Hepatocyte (in vitro differentiated cells): ENCODE results near the gene DTX3. TPM values are rescaled to one million over a fixed set of nuclear protein-coding genes. Genes with fewer than 3 reads are reported as not detected.
"Not testable (repeated sequence)": the region's sequence is repeated elsewhere in the genome, so short reads cannot be mapped to it uniquely, and the experiment has no call there.

Experiments
- DNase-seq: peaks from one replicate; pipeline ENCODE4 v3.0.0-alpha.2; 2016; ENCODE audit warnings: low spot score
- H2AFZ ChIP-seq: fragments of 200-600 bp; sonication (generic); 2 replicates; pipeline ENCODE4 v1.6.0; 2016; ENCODE audit warnings: antibody characterized with exemption, mild to moderate bottlenecking
- H3K27ac ChIP-seq: fragments of 200-600 bp; sonication (generic); 2 replicates; pipeline ENCODE4 v1.5.1; 2016; ENCODE audit warnings: mild to moderate bottlenecking
- H3K27me3 ChIP-seq: fragments of 200-600 bp; sonication (generic); 2 replicates; pipeline ENCODE4 v1.6.1; 2016
- H3K36me3 ChIP-seq: fragments of 200-600 bp; sonication (generic); replicated peaks from 2 replicates; pipeline ENCODE4 v1.5.1; 2016; ENCODE audit warnings: low read depth; ENCODE audit not compliant: insufficient read depth
- H3K4me1 ChIP-seq: fragments of 200-600 bp; sonication (generic); 2 replicates; pipeline ENCODE4 v1.5.1; 2016; ENCODE audit warnings: mild to moderate bottlenecking, moderate library complexity; ENCODE audit not compliant: insufficient read depth
- H3K4me2 ChIP-seq: fragments of 200-600 bp; sonication (generic); 2 replicates; pipeline ENCODE4 v1.6.0; 2016
- H3K4me3 ChIP-seq: fragments of 200-600 bp; sonication (generic); 2 replicates; pipeline ENCODE4 v1.5.1; 2016; ENCODE audit warnings: mild to moderate bottlenecking
- H3K79me2 ChIP-seq: fragments of 200-600 bp; sonication (generic); 2 replicates; pipeline ENCODE4 v1.6.0; 2017; ENCODE audit warnings: mild to moderate bottlenecking
- H3K9me2 ChIP-seq: fragments of 200-600 bp; sonication (generic); replicated peaks from 2 replicates; pipeline ENCODE4 v1.6.0; 2017; ENCODE audit warnings: mild to moderate bottlenecking; ENCODE audit not compliant: insufficient read depth
- H3K9me3 ChIP-seq: fragments of 200-600 bp; sonication (generic); 2 replicates; pipeline ENCODE4 v1.5.1; 2016; ENCODE audit warnings: low read depth, mild to moderate bottlenecking
- H4K20me1 ChIP-seq: fragments of 200-600 bp; sonication (generic); 2 replicates; pipeline ENCODE4 v1.6.0; 2016; ENCODE audit warnings: mild to moderate bottlenecking; ENCODE audit not compliant: insufficient read depth, poor library complexity, severe bottlenecking
- EZH2 ChIP-seq: fragments of 200-600 bp; sonication (generic); IDR thresholded peaks from 2 replicates; pipeline ENCODE4 v1.6.1; 2016; ENCODE audit warnings: antibody characterized with exemption, mild to moderate bottlenecking, borderline replicate concordance
- EZH2phosphoT487 ChIP-seq: fragments of 200-600 bp; sonication (generic); IDR thresholded peaks from one replicate; pipeline ENCODE4 v1.6.1; 2018; ENCODE audit warnings: antibody characterized with exemption, mild to moderate bottlenecking, low read depth, moderate library complexity; ENCODE audit not compliant: unreplicated experiment, severe bottlenecking
- WGBS: methylation state at CpG from one replicate; pipeline ENCODE4 v1.1.6; 2016; ENCODE audit warnings: low lambda C conversion rate; ENCODE audit errors: missing lambda C conversion rate; 5-methylcytosine and 5-hydroxymethylcytosine counted together
- polyA plus RNA-seq: library from polyadenylated mRNA; unstranded; fragments of >200 nt; fragmentation: Nextera tagmentation; extraction: Ambion mirVana; gene quantifications from 2 replicates; pipeline ENCODE4 v1.2.1, GENCODE V29; 2016
- total RNA-seq: library from RNA; depleted of rRNA; stranded (reverse); fragments of >200 nt; gene quantifications from 2 replicates; pipeline ENCODE4 v1.2.3, GENCODE V29; 2014
- TF ChIP-seq, protein P1 (sequence below): fragments of 200-600 bp; sonication (generic); IDR thresholded peaks from 2 replicates; pipeline ENCODE4 v1.5.1; 2016; ENCODE audit warnings: antibody characterized with exemption, mild to moderate bottlenecking; ENCODE audit not compliant: poor library complexity

Gene DTX3
- total and polyA plus RNA-seq, 2 experiments from 2014 or later, result 19.9 to 31.2 TPM

DNA sequence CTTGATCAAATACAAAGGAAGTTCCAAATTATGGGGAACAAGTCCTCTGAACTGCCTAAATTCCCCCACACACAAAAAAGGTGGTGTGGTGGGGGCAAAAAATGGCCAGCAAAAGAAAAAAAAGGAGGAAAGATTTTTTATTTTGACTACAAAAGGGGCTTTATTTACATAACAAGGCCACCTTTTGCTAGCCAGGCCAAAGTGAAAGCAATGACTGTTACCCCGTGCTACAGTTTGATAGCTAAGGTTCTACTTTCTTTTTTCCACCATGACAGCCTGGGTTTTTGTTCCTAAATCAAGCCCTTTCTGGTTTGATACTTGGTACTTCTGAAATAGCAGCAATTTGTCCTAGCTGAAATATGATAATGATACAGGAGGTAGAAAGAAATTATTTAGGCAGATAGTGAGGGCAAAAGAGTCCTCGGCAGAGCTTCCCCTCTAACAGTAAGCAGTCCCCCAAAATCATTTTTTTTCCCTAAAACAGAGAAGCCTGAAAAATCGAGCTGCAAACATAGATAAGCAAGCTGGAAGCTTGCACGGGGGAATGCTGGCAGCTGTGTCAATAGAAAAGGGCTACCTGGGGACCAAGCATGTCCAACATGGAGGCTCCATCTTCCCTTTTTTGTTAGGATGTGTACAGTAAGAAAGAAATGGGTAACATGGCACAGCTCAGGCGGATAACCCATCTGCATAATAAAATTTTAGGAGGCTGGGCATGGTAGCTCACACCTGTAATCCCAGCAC, 37.2 kb downstream of the DTX3 start:
- H3K4me2 ChIP-seq, result no peak overlapping the region
- no peak overlapping the region for H3K4me3 ChIP-seq
- H3K36me3 ChIP-seq, result no peaks in the 10 kb centered on the region
- H3K79me2 ChIP-seq, result no peaks in the 10 kb centered on the region
- H2AFZ ChIP-seq, result no peak overlapping the region
- no peaks in the 10 kb centered on the region for H4K20me1 ChIP-seq
- H3K27ac ChIP-seq, result no peak overlapping the region
- peaks cover 24% of the 10 kb centered on the region for H3K27me3 ChIP-seq
- 54% methylated on average over 5 of the region's 5 CpGs for WGBS
- no peaks in the 10 kb centered on the region for H3K9me2 ChIP-seq
- no peak for DNase-seq
- H3K9me3 ChIP-seq, result peaks cover 4% of the 10 kb centered on the region
- no peaks in the 10 kb centered on the region for H3K4me1 ChIP-seq
- TF ChIP-seq EZH2, result no peak
- TF ChIP-seq, protein P1, sequence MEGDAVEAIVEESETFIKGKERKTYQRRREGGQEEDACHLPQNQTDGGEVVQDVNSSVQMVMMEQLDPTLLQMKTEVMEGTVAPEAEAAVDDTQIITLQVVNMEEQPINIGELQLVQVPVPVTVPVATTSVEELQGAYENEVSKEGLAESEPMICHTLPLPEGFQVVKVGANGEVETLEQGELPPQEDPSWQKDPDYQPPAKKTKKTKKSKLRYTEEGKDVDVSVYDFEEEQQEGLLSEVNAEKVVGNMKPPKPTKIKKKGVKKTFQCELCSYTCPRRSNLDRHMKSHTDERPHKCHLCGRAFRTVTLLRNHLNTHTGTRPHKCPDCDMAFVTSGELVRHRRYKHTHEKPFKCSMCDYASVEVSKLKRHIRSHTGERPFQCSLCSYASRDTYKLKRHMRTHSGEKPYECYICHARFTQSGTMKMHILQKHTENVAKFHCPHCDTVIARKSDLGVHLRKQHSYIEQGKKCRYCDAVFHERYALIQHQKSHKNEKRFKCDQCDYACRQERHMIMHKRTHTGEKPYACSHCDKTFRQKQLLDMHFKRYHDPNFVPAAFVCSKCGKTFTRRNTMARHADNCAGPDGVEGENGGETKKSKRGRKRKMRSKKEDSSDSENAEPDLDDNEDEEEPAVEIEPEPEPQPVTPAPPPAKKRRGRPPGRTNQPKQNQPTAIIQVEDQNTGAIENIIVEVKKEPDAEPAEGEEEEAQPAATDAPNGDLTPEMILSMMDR, result no peak
- TF ChIP-seq EZH2phosphoT487, result no peak

DNA sequence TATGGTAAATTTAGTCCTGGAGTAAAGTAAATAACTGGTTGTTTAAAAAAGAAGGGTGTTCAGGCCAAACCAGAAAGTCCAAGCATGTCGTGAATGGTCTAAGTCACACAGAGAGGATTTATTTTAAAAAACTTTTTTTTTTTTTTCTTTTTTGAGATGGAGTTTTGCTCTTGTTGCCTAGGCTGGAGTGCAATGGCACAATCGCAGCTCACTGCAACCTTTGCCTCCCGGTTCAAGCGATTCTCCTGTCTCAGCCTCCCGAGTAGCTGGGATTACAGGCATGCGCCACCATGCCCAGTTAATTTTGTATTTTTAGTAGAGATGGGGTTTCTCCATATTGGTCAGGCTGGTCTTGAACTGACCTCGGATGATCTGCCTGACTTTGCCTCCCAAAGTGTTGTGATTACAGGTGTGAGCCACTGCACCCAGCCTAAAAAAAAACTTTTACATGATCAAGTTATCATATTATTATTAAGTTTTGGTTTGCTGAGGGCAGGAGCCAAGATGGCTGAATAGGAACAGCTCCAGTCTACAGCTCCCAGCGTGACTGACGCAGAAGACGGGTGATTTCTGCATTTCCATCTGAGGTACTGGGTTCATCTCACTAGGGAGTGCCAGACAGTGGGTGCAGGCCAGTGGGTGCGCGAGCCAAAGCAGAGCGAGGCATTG, 41.5 kb downstream of the DTX3 start:
- H3K9me3 ChIP-seq, DNase-seq, H3K79me2 ChIP-seq, H3K36me3 ChIP-seq, H3K4me3 ChIP-seq, H2AFZ ChIP-seq, H3K27ac ChIP-seq, H3K9me2 ChIP-seq, H3K4me2 ChIP-seq, H4K20me1 ChIP-seq, H3K27me3 ChIP-seq, H3K4me1 ChIP-seq: not testable (repeated sequence)
- 55% methylated on average over 10 of the region's 13 CpGs for WGBS

DNA sequence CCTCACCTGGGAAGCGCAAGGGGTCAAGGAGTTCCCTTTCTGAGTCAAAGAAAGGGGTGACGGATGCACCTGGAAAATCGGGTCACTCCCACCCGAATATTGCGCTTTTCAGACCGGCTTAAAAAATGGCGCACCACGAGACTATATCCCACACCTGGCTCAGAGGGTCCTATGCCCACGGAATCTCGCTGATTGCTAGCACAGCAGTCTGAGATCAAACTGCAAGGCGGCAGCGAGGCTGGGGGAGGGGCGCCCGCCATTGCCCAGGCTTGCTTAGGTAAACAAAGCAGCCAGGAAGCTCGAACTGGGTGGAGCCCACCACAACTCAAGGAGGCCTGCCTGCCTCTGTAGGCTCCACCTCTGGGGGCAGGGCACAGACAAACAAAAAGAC, 42.0 kb downstream of the DTX3 start:
- H3K27me3 ChIP-seq, H3K4me3 ChIP-seq, H3K4me1 ChIP-seq, H3K27ac ChIP-seq, H3K9me2 ChIP-seq, H4K20me1 ChIP-seq, H3K9me3 ChIP-seq, DNase-seq, H3K36me3 ChIP-seq, H2AFZ ChIP-seq, H3K79me2 ChIP-seq, H3K4me2 ChIP-seq: not testable (repeated sequence)
- WGBS, result 94% methylated on average over 6 of the region's 15 CpGs

DNA sequence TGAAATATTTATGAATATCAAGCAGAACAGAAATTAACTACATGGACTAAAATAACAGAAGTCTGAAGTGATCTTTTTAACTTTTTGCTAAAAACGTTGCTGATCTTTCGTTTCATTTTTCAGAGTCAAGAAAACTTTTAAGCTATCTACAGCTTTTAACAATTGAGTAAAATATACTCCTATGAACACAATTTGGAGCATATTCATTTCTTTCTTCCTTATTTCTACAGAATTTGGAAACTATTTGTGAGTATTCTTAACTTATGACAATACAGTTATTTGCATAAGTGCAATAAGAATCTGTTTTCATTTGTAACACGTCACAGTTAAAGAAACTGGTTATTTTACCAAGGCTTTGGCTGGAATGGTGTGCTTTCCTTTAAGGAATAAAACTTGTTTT, 49.4 kb downstream of the DTX3 start:
- H4K20me1 ChIP-seq, result no peaks in the 10 kb centered on the region
- TF ChIP-seq EZH2phosphoT487 (no peak), EZH2 (no peak)
- TF ChIP-seq, protein P1, result no peak

More for the DNA sequence above, 49.4 kb downstream of the DTX3 start:
- Histone ChIP-seq H3K79me2 (no peaks in the 10 kb centered on the region), H3K27me3 (no peaks in the 10 kb centered on the region), H3K36me3 (no peaks in the 10 kb centered on the region), H3K4me2 (no peak overlapping the region), H3K27ac (no peak overlapping the region), H3K4me1 (no peaks in the 10 kb centered on the region), H3K4me3 (no peak overlapping the region), H3K9me2 (no peaks in the 10 kb centered on the region), H3K9me3 (no peaks in the 10 kb centered on the region), H2AFZ (no peak overlapping the region)
- WGBS, result 61% methylated on average over 3 of the region's 3 CpGs
- DNase-seq, result no peak
